ENCODE measurements around the gene SHROOM2.

The SHROOM2 gene

DNA sequence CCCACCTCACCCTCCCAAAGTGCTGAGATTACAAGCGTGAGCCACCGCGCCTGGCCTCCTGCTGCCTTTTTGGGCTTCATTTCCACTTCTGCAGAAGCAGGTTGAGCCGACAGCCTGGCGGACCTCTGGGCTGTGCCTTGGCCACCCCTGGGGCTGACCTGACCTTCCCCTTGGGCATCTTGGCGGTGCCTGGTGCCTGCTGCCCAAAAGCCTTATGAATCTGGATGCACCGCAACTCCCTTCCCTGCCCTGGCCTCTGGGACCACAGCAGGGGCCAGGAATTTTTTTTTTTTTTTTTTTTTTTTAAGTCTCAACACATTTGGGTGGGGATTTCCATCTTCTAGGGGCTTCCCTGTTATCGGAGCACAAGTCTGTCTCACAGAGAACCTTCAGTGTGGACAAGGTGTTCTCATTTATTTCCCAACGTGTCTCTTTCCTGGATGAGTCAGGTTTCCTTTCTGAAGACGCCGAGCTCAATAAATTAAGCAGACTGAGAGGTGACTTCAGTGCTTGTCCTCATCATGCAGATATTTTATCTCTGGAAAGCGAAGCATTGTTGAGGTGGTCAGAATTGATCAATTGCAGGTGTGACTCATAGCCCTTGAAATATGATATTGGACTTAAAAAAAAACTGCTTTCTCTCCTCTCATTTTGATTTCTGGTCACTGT lies 79.7 kb downstream of the SHROOM2 start:
- DNase-seq (ENCODE audit: low spot score), result no peak

DNA sequence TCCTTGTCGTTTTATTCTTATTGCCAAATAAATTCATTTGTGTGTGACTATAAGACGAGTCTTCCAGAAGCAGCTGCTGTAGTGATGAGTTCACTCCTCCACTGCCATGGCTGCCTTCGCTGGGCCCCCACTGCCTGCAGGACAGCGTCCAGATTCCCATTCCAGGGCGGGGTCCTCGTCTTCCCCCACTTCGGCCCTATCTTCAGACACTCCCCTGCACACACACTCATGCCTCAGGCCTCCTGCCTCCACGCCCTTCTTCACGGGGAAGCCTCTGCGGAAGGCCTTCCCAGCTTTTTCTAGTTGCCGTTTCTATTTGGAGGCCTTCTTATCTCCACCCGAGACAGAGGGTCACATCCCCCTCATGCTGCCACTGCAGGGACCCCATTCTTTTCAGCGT lies 80.4 kb downstream of the SHROOM2 start:
- DNase-seq (ENCODE audit: low spot score), result no peak

DNA sequence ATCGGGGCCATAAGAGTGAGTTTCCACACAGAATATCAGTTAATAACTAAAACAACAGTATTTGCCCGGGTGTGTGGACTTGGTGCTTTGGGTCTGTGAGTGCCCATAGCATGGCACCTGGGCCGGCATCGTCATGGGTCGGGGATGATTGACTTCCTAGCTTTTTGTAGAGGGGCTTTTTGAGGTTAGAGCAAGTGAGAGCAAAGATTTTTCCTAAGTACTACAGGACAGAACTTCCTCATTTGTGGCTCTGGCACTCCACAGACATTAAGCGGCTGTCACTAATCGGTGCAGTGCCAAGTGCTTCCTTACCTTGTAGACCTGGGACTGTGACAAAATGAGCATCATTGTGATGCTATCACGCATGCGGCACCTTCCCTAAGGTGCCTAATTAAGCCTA lies 81.0 kb downstream of the SHROOM2 start:
- DNase-seq (ENCODE audit: low spot score), result no peak

DNA sequence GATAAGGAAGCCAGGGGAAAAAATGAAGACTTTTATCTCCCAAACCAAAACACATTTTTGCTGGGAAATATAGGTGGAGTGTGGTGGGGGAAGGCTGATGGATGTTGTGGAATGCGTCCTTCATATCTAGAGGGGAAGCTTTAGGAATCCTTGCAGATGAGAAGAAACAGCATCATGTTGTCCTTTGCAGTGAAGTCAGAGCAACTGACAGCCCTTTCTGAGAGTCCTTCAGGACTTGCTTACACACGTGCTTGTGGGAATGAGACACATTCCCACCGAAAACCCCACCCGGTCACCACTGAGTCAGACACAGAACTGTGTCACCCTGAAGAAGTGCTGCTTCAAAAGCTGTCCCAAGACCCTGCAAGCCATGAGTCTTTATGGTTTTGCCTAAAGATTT lies 81.5 kb downstream of the SHROOM2 start:
- no peak for DNase-seq (ENCODE audit: low spot score)

DNA sequence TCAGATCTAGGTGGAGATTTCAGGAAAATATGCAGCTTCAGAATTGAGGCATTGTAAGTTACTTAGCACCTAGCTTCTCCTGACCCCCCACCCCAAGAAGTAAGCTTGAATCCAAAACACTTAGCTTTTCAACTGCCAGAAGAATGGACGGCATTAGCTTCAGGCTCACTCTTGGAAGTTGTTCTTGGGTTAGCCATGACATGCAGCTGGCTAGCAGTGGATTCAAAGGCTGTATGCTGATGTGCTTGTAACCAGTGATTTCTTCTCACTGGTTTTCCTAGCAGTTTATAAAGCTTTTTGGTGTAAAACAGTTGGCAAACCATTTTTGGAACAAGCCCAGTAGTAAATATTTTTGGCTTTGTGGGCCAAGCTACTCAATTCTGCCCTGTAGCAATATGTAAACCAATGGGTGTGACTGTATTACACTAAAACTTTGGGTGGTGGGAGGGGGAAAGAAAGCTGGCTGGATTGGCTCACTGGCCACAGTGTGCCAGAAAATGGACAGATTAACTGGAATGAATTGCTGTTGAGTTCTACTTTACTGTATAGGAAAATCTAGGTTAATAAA lies 85.6 kb downstream of the SHROOM2 start:
- DNase-seq (ENCODE audit: low spot score), result no peak

DNA sequence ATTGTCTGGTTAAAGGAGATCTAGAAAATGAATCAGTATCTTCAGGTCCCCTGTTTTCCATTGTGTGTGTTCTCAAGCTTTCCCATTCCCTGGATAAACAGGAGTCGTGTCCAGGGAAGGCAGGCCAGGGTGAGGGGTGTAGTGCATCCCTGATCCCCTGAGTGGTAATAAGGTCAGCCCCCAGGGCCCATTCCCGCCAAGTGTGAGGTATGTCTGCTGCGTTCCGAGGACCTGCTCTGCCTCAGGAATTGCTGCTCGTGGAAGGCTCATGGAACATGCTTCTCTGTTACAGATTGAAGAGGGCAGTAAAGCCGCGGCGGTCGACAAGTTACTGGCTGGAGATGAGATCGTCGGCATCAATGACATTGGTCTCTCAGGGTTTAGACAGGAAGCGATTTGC lies 87.1 kb downstream of the SHROOM2 start:
- no peak for DNase-seq (ENCODE audit: low spot score)

DNA sequence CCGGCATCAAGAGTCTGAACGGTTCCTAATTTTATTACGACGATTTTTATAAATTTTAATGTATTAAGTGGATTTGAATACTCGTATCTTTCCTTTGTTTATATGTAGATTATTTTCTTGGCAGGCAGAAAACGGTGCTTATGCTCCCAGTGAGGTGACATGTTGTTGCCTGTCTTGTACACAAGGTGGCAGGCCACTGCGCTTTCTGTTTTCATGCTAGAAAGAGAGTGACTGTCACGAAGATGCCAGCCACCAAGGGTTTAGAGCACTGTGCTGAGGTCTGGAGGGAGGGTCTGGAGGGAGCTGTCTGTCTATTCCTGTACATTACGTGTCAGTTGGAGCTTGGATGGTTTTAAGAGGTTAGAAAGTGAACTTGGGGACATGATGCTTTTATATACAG lies 87.7 kb downstream of the SHROOM2 start:
- DNase-seq (ENCODE audit: low spot score), result peak; percentile 21

DNA sequence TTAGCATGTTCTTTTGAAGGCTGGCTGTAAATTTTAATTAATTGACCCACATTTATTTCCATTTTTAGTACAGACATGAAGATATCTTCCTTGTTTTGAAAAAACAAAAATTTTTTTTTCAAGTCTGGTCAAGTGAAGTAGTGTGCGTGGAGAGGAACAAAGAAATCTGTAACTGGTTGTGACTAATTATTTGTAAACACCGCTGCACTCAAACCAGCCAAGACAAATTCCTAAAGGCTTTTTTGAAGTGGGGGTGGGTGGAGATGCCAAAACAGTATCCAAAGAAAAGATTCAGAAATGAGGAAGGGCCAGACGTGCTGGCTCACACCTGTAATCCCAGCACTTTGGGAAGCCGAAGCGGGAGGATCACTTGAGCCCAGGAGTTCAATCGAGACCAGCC lies 88.3 kb downstream of the SHROOM2 start:
- DNase-seq (ENCODE audit: low spot score), result no peak

DNA sequence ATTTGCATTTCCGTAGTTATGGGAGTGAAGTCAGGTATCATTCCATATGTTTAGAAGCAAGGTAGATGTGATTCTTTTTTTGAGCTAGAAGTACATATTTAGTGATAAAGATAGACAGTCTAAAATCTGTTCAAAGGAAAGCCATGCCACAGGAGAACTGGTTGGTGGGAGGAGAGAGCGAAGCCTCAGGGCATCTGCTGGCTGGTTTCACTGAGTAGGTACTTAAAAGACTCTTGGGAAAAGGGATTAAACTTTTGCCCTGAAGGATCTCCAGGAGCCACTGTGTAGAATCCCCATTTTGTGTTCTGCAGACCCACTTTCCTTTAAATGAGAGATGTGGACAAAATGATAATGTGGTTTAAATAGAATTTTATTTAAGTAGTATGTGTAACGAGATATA lies 89.6 kb downstream of the SHROOM2 start:
- DNase-seq (ENCODE audit: low spot score), result no peak

DNA sequence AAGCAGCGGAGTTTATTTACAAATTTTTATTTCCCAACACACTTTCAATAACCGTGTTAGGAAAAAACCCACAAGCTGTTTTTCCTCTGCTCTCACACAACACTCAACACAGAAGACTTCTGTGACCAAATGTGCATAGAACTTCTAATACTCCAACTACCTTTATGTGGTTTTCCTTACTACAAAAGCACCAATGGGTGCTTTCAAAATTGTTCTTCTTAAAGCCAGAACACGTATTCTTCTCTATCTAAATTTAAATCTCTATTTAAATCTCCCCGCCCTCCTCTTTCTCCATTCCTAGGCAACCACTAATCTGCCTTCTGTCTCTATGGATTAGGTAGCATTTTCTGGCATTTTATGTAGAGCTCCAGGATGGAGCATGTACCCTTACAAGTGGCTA lies 90.0 kb downstream of the SHROOM2 start:
- DNase-seq (ENCODE audit: low spot score), result no peak

DNA sequence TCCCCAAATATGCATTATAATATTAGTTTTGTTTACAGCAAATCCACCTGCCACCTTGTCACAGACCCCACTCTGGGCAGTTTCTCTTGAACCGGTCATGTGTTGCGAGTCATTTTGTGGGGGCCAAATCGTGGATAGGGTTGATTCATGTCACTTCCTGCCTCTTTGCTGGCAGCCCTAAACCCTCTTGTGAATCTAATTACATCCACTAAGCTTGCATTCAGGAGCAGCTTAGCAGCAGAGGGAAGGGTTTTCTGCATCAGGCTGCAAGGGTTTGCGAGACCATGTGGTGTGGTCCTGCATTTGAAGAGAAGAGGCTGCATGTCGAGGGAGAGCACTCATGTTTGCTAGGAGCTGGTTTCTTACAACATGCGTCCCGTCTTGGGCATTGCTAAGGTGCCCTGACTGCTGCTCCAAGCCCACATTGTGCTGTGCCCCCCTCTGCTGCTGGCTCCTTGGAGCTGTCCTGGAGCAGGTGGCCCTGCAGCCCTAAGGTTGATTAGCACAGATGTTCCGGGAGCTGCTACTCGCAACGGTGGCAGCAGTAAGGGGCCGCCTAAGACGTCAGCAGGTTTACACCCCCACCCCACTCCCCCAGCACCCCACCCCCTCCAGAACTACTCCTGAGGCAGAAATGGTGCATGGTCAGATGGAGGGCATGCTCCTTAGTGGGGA lies 92.1 kb downstream of the SHROOM2 start:
- no peak for DNase-seq (ENCODE audit: low spot score)

DNA sequence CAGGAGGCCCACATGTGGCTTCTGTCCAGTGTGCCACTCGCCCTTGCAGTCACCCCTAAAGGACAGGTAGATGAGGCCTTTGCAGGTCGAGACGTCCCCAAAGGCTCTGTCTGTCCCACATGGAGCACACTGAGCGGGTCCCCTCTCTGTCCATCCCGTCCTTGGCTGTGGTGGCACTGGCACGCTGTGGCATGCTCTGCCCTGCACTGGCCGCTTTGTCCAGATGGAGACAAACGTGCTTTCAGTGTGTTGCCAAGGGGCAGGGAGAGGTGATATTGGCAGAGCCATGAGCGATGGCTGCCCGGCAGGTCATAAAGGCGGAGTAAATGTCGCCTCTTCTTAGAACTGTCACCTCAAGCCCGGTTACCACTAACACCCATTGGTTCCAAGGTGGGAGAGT lies 94.0 kb downstream of the SHROOM2 start:
- DNase-seq (ENCODE audit: low spot score), result no peak

DNA sequence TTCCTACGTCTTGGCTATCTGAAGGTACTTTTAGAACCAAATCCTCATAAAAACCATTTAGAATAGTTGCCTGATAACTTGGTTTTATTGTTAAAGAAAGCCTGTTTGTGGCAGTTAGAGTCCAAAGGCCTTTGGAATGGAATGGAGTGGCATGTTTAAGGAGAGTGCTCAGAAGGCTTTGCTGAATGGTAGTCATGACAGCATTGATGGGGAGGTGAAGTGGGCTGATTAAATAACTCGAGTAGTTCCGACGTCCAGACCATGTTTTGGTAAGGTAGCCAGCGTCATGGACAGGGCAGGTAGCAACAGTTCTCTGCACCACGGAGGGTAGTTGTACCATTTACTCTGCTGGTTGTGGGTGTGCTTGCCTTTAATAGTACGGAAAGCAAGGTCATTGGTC lies 94.6 kb downstream of the SHROOM2 start:
- DNase-seq (ENCODE audit: low spot score), result no peak

DNA sequence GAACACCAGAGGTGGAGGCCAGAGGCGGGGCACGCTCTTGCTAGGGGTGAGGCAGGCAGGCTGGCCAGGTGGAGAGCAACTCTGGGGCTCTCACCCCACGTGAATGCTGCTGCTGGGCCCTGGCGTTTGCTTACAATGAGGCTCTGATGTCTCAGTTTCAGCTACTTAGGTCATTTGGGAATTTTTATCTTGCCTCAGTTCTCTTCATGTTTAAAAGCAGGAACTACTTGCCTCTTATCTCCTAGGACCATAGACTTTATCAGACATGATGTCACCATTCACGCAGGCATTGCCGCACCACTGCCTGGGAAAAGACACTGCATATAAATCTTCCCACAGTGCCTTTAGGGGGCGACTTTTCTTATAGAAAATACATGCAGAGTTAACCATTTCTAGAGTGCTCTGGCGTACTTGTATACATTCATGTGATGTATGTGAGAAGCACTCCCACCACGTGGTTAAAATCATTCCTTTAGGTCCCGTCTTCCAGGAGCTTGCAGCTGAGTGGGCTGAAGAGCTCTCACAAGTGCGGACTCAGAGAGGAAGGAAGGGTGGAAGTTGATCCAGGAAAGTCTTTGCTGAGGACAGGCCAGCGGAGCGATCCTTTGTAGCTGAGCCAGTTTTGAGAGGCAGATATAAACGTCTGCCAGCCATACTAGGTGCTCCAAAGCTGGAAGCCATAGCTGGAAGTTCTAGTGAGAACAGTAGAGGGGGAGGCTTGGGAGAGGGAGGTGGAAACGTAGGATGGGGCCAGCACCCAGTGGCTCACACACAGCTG lies 96.6 kb downstream of the SHROOM2 start:
- no peak for DNase-seq (ENCODE audit: low spot score)

DNA sequence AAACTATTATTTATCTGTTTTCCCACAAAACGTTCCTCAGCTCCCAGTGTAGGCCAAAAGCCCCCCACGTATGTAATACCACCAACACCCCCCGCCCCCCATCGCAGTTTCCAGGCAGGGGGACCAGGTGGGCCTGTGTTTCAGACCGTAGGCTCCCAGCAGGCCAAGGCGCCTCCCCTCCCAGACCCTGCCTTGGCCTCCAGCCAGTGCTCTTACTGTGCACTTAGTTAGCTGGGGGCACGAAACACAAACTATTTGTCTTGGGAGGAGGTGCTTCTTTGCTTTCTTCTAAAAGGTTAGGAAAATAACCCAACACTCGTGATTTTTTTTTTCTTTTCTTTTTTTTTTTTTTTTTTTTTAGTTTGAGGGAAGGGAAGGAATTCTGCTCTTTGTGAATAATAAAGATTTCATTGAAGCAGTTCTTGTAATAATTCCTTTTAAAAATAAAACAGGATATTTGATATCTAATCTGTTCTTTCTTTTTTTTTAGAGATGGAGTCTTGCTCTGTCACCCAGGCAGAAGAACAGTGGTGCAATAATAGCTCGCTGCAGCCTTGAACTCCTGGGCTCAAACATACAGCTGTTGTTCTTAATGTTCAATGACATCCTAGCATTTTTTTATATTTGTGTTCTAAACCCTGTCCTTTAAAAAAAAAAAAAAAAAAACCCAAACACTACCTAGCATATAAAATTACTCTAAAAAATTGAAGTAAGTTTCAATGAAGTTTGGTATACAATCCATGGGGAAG lies 98.0 kb downstream of the SHROOM2 start:
- no peak for DNase-seq (ENCODE audit: low spot score)

DNA sequence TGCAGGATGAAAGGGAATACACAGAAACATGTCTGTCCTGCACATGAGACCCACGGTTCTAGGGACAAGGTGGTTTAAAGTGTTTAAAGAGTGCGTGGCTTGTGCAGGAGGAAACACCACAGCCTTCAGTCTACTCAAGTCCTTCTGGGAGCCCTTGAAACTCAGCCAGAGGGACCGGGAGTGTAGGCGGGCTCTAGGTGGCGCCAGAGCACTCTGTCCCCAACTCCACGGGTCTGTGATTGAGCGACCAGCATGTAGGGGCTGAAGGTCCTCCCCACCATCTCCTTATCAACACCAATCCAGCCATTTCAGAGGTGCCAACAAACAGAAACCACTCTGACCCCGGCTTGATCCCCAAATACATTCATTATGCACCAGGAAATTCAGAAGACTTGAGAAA lies 98.9 kb downstream of the SHROOM2 start:
- DNase-seq (ENCODE audit: low spot score), result peak; percentile 31

DNA sequence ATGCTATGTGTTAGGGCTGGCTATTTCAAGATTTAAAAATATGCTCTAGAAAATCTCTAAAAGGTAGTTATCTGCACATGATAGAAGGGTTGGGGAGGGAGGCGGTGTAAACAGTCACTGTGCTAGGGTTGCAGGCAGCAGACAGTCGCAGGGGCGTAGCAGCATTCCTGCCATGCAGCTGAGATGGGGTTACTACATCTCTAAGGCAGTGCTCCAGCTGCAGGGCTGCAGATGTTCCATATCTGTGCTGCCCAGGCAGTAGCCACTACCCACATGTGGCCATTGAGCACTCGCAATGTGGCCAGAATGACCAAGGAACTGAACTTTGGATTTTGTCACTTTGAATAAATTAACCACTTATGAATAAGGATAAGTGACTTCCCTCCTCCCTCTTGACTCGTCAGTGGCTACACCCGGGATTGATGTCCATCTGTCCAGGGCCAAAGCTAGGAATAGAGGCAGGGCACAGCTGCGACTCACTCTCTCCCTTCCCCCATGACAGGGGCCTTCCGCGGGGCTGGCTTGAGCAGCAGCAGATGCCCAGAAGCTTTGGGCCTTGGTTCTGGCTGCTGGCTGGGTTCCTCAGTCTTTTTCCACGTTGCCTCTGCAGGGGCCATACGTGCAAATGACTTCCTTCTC lies 101.5 kb downstream of the SHROOM2 start:
- DNase-seq (ENCODE audit: low spot score), result no peak

DNA sequence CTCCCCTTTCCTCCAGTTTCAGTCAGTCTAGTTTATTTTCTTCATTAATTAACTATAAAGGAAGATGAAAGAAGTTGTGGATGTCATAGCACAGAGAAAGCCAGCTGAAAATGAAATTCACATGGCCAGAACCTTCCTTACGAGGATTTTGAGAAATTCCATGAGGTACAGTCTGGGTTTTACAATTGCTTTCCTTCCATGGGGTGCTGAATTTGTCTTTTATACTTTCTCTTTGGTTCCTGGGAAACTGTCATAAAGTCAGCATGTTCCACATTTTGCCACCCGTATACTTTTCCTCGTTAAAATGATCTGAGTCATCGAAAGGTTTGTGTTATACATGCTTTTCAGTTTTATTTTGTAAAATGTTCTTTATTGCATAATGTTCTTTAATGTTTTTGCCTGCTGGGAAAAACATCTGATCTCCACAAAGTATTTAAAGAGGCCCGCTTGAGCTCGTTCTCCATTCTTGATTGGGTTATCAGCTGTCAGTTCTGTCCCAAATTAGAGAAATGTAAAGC lies 102.8 kb downstream of the SHROOM2 start:
- DNase-seq (ENCODE audit: low spot score), result no peak

DNA sequence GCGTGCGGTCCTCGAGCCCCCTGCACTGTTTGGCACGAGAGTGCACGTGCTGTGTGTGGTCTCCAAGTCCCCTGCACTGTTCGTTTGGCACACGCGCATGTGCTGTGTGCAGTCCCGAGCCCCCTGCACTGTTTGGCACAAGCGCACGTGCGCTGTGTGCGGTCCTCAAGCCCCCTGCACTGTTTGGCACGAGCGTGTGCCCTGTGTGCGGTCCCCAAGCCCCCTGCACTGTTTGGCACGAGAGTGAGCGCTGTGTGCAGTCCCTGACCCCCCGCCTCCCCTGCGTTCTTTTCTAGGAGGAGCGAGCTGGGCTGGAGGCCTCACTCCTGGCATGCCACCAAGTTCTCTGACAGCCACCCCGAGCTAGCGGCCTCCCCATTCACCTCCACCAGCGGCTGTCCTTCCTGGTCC lies 104.5 kb downstream of the SHROOM2 start:
- no peak for DNase-seq (ENCODE audit: low spot score)

DNA sequence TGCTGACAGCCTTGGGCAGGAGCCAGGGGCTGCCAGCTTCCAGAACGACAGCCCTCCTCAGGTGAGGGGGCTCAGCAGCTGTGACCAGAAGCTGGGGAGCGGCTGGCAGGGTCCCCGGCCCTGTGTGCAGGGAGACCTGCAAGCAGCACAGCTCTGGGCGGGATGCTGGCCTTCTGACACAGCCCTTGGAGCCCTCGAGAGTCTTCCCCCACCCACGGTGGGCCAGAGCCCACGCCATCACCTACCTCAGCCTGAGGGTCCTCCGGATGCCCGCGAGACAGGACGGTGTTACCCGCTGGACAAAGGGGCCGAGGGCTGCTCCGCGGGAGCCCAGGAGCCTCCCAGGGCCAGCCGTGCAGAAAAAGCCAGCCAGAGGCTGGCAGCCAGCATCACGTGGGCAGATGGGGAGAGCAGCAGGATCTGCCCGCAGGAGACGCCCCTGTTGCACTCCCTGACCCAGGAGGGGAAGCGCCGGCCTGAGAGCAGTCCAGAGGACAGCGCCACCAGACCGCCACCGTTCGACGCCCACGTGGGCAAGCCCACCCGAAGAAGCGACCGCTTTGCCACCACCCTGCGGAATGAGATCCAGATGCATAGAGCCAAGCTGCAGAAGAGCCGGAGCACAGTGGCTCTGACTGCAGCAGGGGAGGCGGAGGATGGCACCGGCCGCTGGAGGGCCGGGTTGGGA lies 109.1 kb downstream of the SHROOM2 start:
- no peak for DNase-seq (ENCODE audit: low spot score)

DNA sequence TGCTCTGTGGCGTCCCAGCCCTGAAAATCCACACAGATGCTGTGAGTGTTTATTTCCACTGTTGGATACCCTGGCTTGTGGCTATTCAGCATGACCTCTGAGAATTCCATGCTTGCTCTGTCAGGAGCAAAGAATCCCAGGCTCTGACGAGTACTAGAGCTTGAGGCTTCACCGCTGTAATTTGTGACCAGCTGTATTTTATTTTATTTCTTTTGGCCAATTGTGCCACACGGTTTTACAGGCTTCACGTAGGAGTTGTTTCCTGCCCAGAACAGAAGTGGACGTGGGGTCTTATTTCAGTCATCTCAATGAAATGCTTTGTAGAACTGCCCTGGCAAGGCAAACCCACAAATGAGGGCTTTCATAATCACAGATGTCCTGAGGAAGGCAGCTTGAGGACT lies 111.5 kb downstream of the SHROOM2 start:
- peak; percentile 65 for DNase-seq (ENCODE audit: low spot score)

Measured in COLO829 (cell line).